ENCODE results near the gene PPM1L. TPM values are rescaled to one million over a fixed set of nuclear protein-coding genes. Genes with fewer than 3 reads are reported as not detected.
"Not testable (repeated sequence)": the region's sequence is repeated elsewhere in the genome, so short reads cannot be mapped to it uniquely, and the experiment has no call there.

Gene PPM1L
- total RNA-seq, 1 experiment from 2014 or later, result 7.3 TPM

- H4K91ac ChIP-seq (ENCODE audit: insufficient read length, low read depth, low read length), result no peak overlapping the region
- no peaks in the 10 kb centered on the region for H3K79me1 ChIP-seq (ENCODE audit: insufficient read depth, low read depth, low read length, poor library complexity, severe bottlenecking)
- no peaks in the 10 kb centered on the region for H3K23me2 ChIP-seq (ENCODE audit: insufficient read length, low read depth, low read length, poor library complexity, severe bottlenecking)
- no peak overlapping the region for H3K18ac ChIP-seq (ENCODE audit: insufficient read length, low read depth, low read length)
- H3K27ac ChIP-seq (ENCODE audit: insufficient read length, low read depth, low read length), result no peak overlapping the region
- H3K36me3 Mint-ChIP-seq (ENCODE audit: insufficient read depth in 1 of 3, low read depth in 3 of 3), result peaks cover 8 to 16% (median 16%) of the 10 kb centered on the region in 3 experiments
- no peaks in the 10 kb centered on the region for H3K27me3 Mint-ChIP-seq (ENCODE audit: low read depth)
- H4K8ac ChIP-seq (replicated peaks; ENCODE audit: insufficient read length, low read depth, low read length), result no peak overlapping the region
- no peak for TF ChIP-seq CTCF (conservative IDR thresholded peaks at IDR 0.05)
- H3K4me1 ChIP-seq (ENCODE audit: insufficient read depth, low read length), result no peaks in the 10 kb centered on the region
- H3T11ph ChIP-seq (ENCODE audit: low read length), result no peak overlapping the region
- no peaks in the 10 kb centered on the region for H3K27me3 ChIP-seq (ENCODE audit: insufficient read depth, low read length)
- no peak overlapping the region for H2BK120ac ChIP-seq (ENCODE audit: low read depth, low read length, poor library complexity, severe bottlenecking)
- peaks cover 10 to 27% of the 10 kb centered on the region in 2 experiments for H3K9me3 Mint-ChIP-seq
- H3K56ac ChIP-seq (ENCODE audit: insufficient read length, low read depth, low read length), result no peak overlapping the region
- no peak overlapping the region for H3K9ac ChIP-seq (ENCODE audit: extremely low read depth, insufficient read length, low read length)
- no peak overlapping the region for H3K14ac ChIP-seq (ENCODE audit: insufficient read depth, low read length)
- no peak overlapping the region for H2AFZ ChIP-seq (ENCODE audit: low read length)
- H2BK12ac ChIP-seq (ENCODE audit: insufficient read length, low read depth, low read length), result no peak overlapping the region
- H3K4ac ChIP-seq (ENCODE audit: low read depth, low read length), result no peak overlapping the region
- no peaks in the 10 kb centered on the region for H4K20me1 ChIP-seq (ENCODE audit: control insufficient read depth, insufficient read depth, insufficient read length)
- H2BK5ac ChIP-seq (ENCODE audit: insufficient read length, low read length), result no peak overlapping the region
- no peaks in the 10 kb centered on the region for H3K9me3 ChIP-seq (ENCODE audit: control insufficient read depth, low read depth, low read length)
- H2AK5ac ChIP-seq (ENCODE audit: insufficient read length, low read length), result no peak overlapping the region
- H4K5ac ChIP-seq (ENCODE audit: insufficient read length, low read depth, low read length), result no peak overlapping the region
- H2BK15ac ChIP-seq (ENCODE audit: low read depth, low read length), result no peak overlapping the region
- no CpG with 5 or more reads among the region's 1 CpG for WGBS (ENCODE audit: extremely low coverage, insufficient read length, low lambda C conversion rate)
- H3K4me1 Mint-ChIP-seq, result peaks cover 12% of the 10 kb centered on the region in 2 experiments; a peak in 3 of 4 replicates
- H2BK20ac ChIP-seq (ENCODE audit: low read depth, low read length, poor library complexity, severe bottlenecking), result no peak overlapping the region
- H3K27ac Mint-ChIP-seq, result no peak overlapping the region
- H3K23ac ChIP-seq (ENCODE audit: insufficient read length, low read depth, low read length), result no peak overlapping the region
- no peak overlapping the region for H3K4me2 ChIP-seq (ENCODE audit: insufficient read depth, insufficient read length, low read length)
- no peak overlapping the region for H3K4me3 Mint-ChIP-seq
- no peak for DNase-seq
- H3K79me2 ChIP-seq (ENCODE audit: insufficient read depth, low read length), result no peaks in the 10 kb centered on the region
These were observed 226.5 kb downstream of the PPM1L start for GRCh38 chr3:160982491-160982890.

- H3T11ph ChIP-seq (ENCODE audit: low read length); H3K4ac ChIP-seq (ENCODE audit: low read depth, low read length); H3K79me1 ChIP-seq (ENCODE audit: insufficient read depth, low read depth, low read length, poor library complexity, severe bottlenecking); H2BK120ac ChIP-seq (ENCODE audit: low read depth, low read length, poor library complexity, severe bottlenecking); H3K4me2 ChIP-seq (ENCODE audit: insufficient read depth, insufficient read length, low read length); H2BK20ac ChIP-seq (ENCODE audit: low read depth, low read length, poor library complexity, severe bottlenecking); H3K27me3 Mint-ChIP-seq (ENCODE audit: low read depth); H2BK15ac ChIP-seq (ENCODE audit: low read depth, low read length); H4K20me1 ChIP-seq (ENCODE audit: control insufficient read depth, insufficient read depth, insufficient read length); H3K18ac ChIP-seq (ENCODE audit: insufficient read length, low read depth, low read length); H3K27me3 ChIP-seq (ENCODE audit: insufficient read depth, low read length); H3K4me1 ChIP-seq (ENCODE audit: insufficient read depth, low read length); H2BK12ac ChIP-seq (ENCODE audit: insufficient read length, low read depth, low read length); H3K56ac ChIP-seq (ENCODE audit: insufficient read length, low read depth, low read length); H4K8ac ChIP-seq (replicated peaks; ENCODE audit: insufficient read length, low read depth, low read length); H3K9me3 ChIP-seq (ENCODE audit: control insufficient read depth, low read depth, low read length); H3K4me3 Mint-ChIP-seq; H4K91ac ChIP-seq (ENCODE audit: insufficient read length, low read depth, low read length); H3K27ac ChIP-seq (ENCODE audit: insufficient read length, low read depth, low read length); H2AK5ac ChIP-seq (ENCODE audit: insufficient read length, low read length); H3K9ac ChIP-seq (ENCODE audit: extremely low read depth, insufficient read length, low read length); H3K14ac ChIP-seq (ENCODE audit: insufficient read depth, low read length); H3K23me2 ChIP-seq (ENCODE audit: insufficient read length, low read depth, low read length, poor library complexity, severe bottlenecking); H2BK5ac ChIP-seq (ENCODE audit: insufficient read length, low read length); H3K79me2 ChIP-seq (ENCODE audit: insufficient read depth, low read length); H2AFZ ChIP-seq (ENCODE audit: low read length); H3K23ac ChIP-seq (ENCODE audit: insufficient read length, low read depth, low read length); H4K5ac ChIP-seq (ENCODE audit: insufficient read length, low read depth, low read length): not testable (repeated sequence)
- Mint-ChIP-seq H3K36me3 (ENCODE audit: insufficient read depth in 1 of 3, low read depth in 3 of 3) (peaks cover 8 to 16% (median 16%) of the 10 kb centered on the region in 3 experiments), H3K27ac (peak overlapping the region in 2 of 3 experiments; percentile 70 to 73; a peak in 6 of 7 replicates), H3K9me3 (peaks cover 10 to 27% of the 10 kb centered on the region in 2 experiments), H3K4me1 (peaks cover 12% of the 10 kb centered on the region in 2 experiments; a peak in 3 of 4 replicates)
- no CpG with 5 or more reads among the region's 6 CpGs for WGBS (ENCODE audit: extremely low coverage, insufficient read length, low lambda C conversion rate)
- peak; percentile 31 for DNase-seq
These were observed 227.9 kb downstream of the PPM1L start for GRCh38 chr3:160983900-160984299.
